Prostate gland (tissue), 2 donors: ENCODE measurements around the gene FOXC1. TPM values are rescaled to one million over a fixed set of nuclear protein-coding genes. Genes with fewer than 3 reads are reported as not detected.
A peak's percentile ranks its signal among the peaks of the same experiment; 100 is the strongest.

Experiments
- DNase-seq: peaks from one replicate; pipeline ENCODE4 v3.0.0-alpha.2; 2019; ENCODE audit warnings: low spot score
- H3K27ac ChIP-seq, 2 donors: fragments of 200-600 bp; sonication (generic); 2 replicates each; pipeline ENCODE4 v1.5.1; 2017 to 2019
- H3K27me3 ChIP-seq: fragments of 200-600 bp; sonication (generic); replicated peaks from 2 replicates; pipeline ENCODE4 v1.5.1; 2019; ENCODE audit not compliant: insufficient read depth
- H3K36me3 ChIP-seq, 2 donors: fragments of 200-600 bp; sonication (generic); 1 replicate in 1 of 2; 2 replicates in 1 of 2; pipeline versions ENCODE4 v1.5.1 to v1.8.1; 2017 to 2019
- H3K4me1 ChIP-seq: fragments of 200-600 bp; sonication (generic); replicated peaks from 2 replicates; pipeline ENCODE4 v1.5.1; 2019
- H3K4me3 ChIP-seq, 2 donors: fragments of 200-600 bp; sonication (generic); 2 replicates each; pipeline ENCODE4 v1.5.1; 2017 to 2019
- H3K9me3 ChIP-seq: fragments of 200-600 bp; sonication (generic); 2 replicates; pipeline ENCODE4 v1.5.1; 2017
- CTCF ChIP-seq, 4 experiments: fragments of 200-600 bp in 2 of 4; fragments of 450-650 bp in 2 of 4; sonication (generic) in 2 of 4; IDR thresholded peaks; 1 replicate in 3 of 4; 2 replicates in 1 of 4; pipeline ENCODE4 v1.5.1; 2016 to 2019; ENCODE audit warnings: antibody characterized with exemption in 4 of 4, mild to moderate bottlenecking in 2 of 4, moderate library complexity in 2 of 4
- POLR2A ChIP-seq: fragments of 450-650 bp; IDR thresholded peaks from one replicate; pipeline ENCODE4 v1.6.1; 2016; ENCODE audit warnings: antibody characterized with exemption, mild to moderate bottlenecking
- POLR2AphosphoS5 ChIP-seq: sonication (generic); formaldehyde crosslinking; IDR thresholded peaks from one replicate; pipeline ENCODE4 v1.6.1; 2017; ENCODE audit warnings: antibody characterized with exemption
- WGBS: methylation state at CpG from one replicate; pipeline ENCODE4 v1.1.5; 2018; 5-methylcytosine and 5-hydroxymethylcytosine counted together
- intact Hi-C: fragments of 100-400 bp; cut with DNase I; formaldehyde crosslinking; loops from one replicate; pipeline ENCODE4 v1.14.2; 2022
- total RNA-seq, 2 donors: library from RNA; depleted of rRNA; stranded (reverse); fragments of >200 nt; gene quantifications; one replicate each; pipeline ENCODE4 v1.1.0, GENCODE V29; 2016

The FOXC1 gene
- total RNA-seq, 2 donors from 2014 or later: 9.2 to 11.2 TPM

- TF ChIP-seq CTCF (IDR thresholded peaks at IDR 0.05): no peak
- TF ChIP-seq POLR2AphosphoS5: no peak
- no peak for TF ChIP-seq POLR2A
- intact Hi-C loops: no loop called here
- no peak for DNase-seq
- Histone ChIP-seq H3K36me3 (no peaks in the 10 kb centered on the region), H3K9me3 (no peaks in the 10 kb centered on the region), H3K27ac (no peak overlapping the region), H3K27me3 (no peaks in the 10 kb centered on the region), H3K4me1 (no peaks in the 10 kb centered on the region), H3K4me3 (no peak overlapping the region)
- 98% methylated on average over 3 of the region's 3 CpGs for WGBS
These were observed 40.3 kb upstream of the FOXC1 start for GRCh38 chr6:1569377-1569776.

GRCh38 chr6:1570848-1571247 lies 38.9 kb upstream of the FOXC1 start:
- H3K27ac ChIP-seq: no peak overlapping the region
- WGBS: 92% methylated on average over 1 of the region's 1 CpG
- no peak for TF ChIP-seq POLR2AphosphoS5
- TF ChIP-seq POLR2A: no peak
- TF ChIP-seq CTCF (IDR thresholded peaks at IDR 0.05): no peak
- H3K36me3 ChIP-seq: no peaks in the 10 kb centered on the region
- H3K27me3 ChIP-seq: no peaks in the 10 kb centered on the region
- no peaks in the 10 kb centered on the region for H3K9me3 ChIP-seq
- DNase-seq: no peak
- H3K4me1 ChIP-seq: no peaks in the 10 kb centered on the region
- intact Hi-C loops: no loop called here
- no peak overlapping the region for H3K4me3 ChIP-seq

GRCh38 chr6:1572892-1573291 lies 36.8 kb upstream of the FOXC1 start:
- Histone ChIP-seq H3K36me3 (no peaks in the 10 kb centered on the region), H3K9me3 (no peaks in the 10 kb centered on the region), H3K4me1 (no peaks in the 10 kb centered on the region), H3K27me3 (no peaks in the 10 kb centered on the region), H3K27ac (no peak overlapping the region), H3K4me3 (no peak overlapping the region)
- WGBS: 10% methylated on average over 1 of the region's 1 CpG
- TF ChIP-seq CTCF (IDR thresholded peaks at IDR 0.05): no peak
- TF ChIP-seq POLR2A: no peak
- TF ChIP-seq POLR2AphosphoS5: no peak
- no peak for DNase-seq
- intact Hi-C loops: no loop called here

GRCh38 chr6:1574083-1574761 lies 35.5 kb upstream of the FOXC1 start:
- DNase-seq: no peak
- H3K27me3 ChIP-seq: no peaks in the 10 kb centered on the region
- TF ChIP-seq POLR2AphosphoS5: no peak
- no peak for TF ChIP-seq CTCF (IDR thresholded peaks at IDR 0.05)
- no peak for TF ChIP-seq POLR2A
- no peak overlapping the region for H3K4me3 ChIP-seq
- H3K4me1 ChIP-seq: no peaks in the 10 kb centered on the region
- 54% methylated on average over 13 of the region's 13 CpGs for WGBS
- intact Hi-C loops: no loop called here
- no peaks in the 10 kb centered on the region for H3K36me3 ChIP-seq
- no peaks in the 10 kb centered on the region for H3K9me3 ChIP-seq
- peak overlapping the region; percentile 66 to 67 for H3K27ac ChIP-seq

GRCh38 chr6:1574890-1575209 lies 34.9 kb upstream of the FOXC1 start:
- peak overlapping the region; percentile 66 to 67 for H3K27ac ChIP-seq
- intact Hi-C loops: no loop called here
- no peaks in the 10 kb centered on the region for H3K27me3 ChIP-seq
- H3K4me1 ChIP-seq: no peaks in the 10 kb centered on the region
- DNase-seq: no peak
- H3K4me3 ChIP-seq: no peak overlapping the region
- TF ChIP-seq POLR2A (no peak), POLR2AphosphoS5 (no peak), CTCF (IDR thresholded peaks at IDR 0.05) (no peak)
- H3K36me3 ChIP-seq: no peaks in the 10 kb centered on the region
- WGBS: 30% methylated on average over 6 of the region's 6 CpGs
- H3K9me3 ChIP-seq: no peaks in the 10 kb centered on the region
